GM19395 (cell line): ENCODE data around the gene ATP2A2.
"Not testable (repeated sequence)": the region's sequence is repeated elsewhere in the genome, so short reads cannot be mapped to it uniquely, and the experiment has no call there.

Source experiments
- ATAC-seq: cut with Tn5 transposase; IDR thresholded peaks from one replicate; pipeline ENCODE4 v1.9.1; 2021; ENCODE audit warnings: mild to moderate bottlenecking, moderate library complexity; ENCODE audit not compliant: unreplicated experiment

The ATP2A2 gene

DNA sequence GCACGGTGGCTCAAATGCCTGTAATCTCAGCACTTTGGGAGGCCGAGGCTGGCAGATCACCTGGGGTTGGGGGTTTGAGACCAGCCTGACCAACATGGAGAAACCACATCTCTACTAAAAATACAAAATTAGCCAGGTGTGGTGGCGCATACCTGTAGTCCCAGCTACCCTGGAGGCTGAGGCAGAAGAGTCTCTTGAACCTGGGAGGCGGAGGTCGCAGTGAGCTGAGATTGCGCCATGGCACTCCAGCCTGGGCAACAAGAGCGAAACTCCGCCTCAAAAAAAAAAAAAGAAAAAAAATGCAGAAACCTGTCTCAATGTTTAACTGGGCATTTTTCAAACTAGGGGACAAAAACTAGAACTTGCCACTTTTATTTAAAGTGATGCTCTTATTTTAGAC, 59.2 kb downstream of the ATP2A2 start:
- not testable (repeated sequence) for ATAC-seq

DNA sequence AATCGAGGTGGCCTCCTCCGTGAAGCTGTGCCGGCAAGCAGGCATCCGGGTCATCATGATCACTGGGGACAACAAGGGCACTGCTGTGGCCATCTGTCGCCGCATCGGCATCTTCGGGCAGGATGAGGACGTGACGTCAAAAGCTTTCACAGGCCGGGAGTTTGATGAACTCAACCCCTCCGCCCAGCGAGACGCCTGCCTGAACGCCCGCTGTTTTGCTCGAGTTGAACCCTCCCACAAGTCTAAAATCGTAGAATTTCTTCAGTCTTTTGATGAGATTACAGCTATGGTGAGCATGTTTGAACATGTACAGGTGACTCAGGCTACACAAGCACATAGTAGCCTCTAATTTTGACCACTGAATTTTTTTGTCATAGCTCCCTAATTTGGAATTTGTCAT, 59.7 kb downstream of the ATP2A2 start:
- no peak for ATAC-seq

DNA sequence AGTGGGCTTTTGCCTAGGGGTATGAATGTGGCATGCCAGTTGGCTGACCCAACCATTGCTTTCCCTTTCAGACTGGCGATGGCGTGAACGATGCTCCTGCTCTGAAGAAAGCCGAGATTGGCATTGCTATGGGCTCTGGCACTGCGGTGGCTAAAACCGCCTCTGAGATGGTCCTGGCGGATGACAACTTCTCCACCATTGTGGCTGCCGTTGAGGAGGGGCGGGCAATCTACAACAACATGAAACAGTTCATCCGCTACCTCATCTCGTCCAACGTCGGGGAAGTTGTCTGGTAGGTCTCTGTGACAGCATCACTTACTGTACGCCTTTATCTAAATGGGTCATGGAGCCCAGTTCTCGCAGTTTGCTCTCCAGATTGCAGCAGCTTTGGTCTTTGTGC, 61.1 kb downstream of the ATP2A2 start:
- ATAC-seq = no peak

DNA sequence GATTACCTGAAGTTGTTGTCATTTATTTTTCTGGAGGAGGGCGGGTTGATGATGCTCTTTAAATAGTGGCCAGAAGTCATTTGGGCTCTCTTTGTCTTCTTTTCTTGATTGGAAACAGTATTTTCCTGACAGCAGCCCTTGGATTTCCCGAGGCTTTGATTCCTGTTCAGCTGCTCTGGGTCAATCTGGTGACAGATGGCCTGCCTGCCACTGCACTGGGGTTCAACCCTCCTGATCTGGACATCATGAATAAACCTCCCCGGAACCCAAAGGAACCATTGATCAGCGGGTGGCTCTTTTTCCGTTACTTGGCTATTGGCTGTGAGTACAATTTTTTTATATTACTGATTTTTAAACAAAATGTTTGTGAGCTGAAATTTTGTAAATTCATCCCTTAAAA, 62.1 kb downstream of the ATP2A2 start:
- no peak for ATAC-seq

DNA sequence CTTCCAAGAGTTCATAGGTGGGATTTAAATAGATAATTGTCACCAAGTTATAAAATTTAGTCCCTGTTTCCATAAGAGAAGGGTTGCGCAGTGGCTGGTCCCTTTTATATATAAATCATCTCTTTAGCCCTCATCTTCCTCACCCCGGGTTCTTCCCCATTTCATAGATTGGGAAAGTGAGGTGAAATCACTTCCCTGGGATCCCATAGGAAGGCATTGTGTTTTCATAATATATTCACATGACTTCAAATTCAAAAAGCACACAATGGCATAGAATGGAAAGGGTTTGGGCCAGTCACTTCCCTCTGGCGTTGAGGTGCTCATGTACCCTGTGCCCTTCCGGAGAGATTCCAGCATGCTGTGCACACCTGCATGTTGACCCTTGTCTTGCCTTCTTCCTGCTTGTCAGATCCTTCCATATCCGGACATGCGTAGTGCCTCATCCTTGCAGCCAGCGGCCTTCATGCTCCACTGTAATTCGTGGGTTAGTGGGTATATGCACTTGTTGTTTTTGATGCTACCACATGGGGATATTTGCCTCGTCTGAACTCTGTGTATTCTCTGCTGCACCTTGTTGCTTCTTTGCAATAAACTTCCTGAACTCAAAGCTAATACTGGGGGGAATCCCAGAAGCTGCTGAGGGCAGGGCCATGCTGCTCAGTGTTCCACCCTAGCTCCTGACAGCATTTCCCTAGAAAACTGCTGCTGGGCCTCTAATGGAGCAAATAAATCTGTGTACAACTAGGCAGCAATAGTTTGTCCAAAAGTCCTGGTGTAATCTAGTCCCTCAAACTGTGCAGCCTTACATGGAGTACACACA, 62.9 kb downstream of the ATP2A2 start:
- no peak for ATAC-seq

DNA sequence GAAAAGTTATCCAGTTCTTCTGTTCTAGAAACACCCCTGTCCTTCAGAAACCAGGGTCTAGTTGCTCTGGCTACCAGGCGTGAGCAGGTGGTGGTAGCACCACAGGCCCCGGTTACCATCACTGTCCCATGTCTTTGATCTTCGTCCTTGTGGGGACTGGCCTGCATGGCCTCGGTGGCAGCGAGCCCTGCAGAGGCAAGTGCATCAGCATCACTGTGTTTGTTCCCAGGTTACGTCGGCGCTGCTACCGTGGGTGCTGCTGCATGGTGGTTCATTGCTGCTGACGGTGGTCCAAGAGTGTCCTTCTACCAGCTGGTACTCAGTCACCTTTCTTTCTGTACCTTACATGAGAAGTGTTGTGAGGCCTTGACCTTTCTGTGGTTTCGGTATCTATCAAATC, 63.6 kb downstream of the ATP2A2 start:
- ATAC-seq = no peak

DNA sequence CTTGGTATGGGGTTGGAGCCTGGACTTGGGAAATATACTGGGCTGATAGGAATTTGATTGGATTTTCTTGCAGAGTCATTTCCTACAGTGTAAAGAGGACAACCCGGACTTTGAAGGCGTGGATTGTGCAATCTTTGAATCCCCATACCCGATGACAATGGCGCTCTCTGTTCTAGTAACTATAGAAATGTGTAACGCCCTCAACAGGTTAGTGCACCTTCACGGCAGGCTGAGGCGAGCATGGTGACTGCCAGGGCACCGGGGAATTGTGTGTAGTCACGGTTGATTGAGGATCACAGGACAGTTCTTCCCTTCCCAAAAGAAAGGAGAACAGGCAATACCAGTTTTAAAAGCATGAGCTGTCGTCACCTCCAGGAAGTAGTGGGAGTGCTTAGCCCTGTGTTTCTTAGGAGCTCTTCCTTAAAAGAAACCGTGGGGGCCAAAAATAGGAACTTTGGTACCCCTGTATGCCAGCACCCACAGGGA, 64.2 kb downstream of the ATP2A2 start:
- ATAC-seq = no peak

DNA sequence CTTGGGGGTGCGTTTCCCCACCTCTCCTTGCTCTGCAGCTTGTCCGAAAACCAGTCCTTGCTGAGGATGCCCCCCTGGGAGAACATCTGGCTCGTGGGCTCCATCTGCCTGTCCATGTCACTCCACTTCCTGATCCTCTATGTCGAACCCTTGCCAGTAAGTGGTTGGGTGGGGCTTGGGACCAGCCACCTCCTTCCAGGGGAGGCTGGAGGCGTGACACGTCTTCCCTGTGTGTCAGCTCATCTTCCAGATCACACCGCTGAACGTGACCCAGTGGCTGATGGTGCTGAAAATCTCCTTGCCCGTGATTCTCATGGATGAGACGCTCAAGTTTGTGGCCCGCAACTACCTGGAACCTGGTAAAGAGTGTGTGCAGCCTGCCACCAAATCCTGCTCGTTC, 64.9 kb downstream of the ATP2A2 start:
- ATAC-seq = no peak

DNA sequence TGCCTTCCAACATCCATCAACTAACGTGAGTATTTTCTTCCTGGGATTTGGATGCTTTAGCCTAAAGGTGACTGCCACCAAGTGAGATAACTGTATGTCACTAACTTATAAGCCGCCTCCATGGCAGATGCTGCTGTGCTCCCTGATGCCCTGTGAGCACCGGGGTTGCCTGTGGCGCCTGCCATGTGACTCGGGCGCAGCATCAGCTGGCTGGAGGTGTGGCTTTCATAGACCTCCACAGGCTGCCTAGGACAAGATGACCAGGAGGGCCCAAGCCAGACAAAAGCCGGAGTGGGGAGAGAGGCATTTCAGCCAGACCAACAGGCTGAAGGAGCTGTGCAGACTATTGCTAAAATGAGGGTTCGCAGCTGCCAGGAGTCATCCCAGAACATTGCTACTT, 66.7 kb downstream of the ATP2A2 start:
- ATAC-seq = no peak

DNA sequence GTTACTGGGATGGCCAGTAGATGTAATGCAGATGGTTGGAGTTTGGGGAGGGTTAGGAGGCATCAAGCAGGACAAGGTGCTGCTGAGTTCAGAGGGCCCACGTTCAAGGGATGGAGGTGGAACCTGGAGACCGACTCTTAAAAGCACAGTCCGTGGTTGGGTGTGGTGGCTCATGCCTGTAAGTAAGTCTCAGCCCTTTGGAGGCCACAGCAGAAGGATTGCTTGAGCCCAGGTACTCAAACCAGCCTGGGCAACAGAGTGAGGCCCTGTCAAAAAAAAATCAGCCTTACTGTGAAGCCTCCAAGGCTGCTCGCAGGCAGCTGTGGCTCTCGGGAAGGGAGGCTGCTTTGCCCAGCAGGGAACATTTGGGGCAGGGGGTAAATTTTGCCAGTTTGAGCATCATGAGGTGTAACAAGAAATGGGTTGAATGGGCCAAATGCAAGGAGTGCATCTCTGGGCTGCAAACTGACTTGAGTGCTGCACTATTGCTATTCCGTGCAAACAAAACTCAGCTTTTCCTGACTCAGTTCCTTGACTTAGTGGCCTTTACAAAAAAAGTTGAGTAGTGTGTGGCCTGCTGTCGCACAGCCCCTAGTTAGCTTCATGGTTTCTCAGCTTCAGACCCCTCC, 67.5 kb downstream of the ATP2A2 start:
- no peak for ATAC-seq

DNA sequence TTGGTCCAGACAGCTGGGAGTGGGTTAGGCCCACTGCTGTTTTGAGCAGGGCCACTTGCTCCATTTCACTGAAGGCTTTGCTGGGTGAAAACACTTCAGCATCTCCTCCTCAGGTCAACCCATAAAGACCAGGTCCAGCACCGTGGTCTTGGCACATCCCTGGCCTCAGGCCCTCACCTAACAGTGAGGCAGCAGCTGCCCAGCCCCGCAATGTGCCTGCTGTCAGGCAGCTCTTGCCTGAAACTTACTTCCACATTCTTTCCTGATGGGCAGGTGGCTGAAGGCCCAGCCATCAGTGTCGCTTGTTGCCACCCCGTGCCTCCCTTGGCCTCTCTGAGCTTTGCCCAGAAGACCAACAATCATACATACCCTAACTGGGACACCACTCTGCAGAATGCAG, 68.0 kb downstream of the ATP2A2 start:
- no peak for ATAC-seq

DNA sequence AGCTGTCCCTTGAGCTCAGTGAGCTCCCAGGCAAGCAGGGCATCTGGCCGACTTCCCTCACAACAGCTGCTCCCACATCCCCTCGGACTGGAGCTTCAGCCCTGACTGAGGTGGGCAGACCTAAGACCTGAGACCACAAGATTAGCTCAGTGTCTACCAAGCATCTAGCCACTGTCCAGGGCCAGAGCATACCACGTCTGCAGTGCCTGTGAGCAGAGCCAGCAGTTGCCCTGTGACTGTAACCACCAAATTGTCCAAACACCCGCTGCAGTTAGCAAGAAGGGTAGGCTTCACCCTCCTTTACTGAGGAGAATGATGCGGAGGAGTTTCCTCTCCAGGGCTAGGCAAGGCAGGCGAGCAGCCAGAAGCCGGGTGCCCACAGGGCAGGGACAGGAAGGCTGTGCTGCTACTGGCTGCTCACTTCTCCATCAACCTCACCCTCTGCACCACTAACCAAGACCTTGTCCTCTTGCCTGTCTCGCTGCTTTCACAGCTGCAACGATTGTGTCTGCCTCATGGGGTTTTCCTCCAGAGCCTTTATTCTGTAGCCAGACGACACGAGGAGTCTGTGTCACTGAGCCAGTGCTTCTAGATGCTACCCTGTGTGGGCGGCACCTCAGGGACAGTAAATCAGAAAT, 68.6 kb downstream of the ATP2A2 start:
- ATAC-seq = no peak

DNA sequence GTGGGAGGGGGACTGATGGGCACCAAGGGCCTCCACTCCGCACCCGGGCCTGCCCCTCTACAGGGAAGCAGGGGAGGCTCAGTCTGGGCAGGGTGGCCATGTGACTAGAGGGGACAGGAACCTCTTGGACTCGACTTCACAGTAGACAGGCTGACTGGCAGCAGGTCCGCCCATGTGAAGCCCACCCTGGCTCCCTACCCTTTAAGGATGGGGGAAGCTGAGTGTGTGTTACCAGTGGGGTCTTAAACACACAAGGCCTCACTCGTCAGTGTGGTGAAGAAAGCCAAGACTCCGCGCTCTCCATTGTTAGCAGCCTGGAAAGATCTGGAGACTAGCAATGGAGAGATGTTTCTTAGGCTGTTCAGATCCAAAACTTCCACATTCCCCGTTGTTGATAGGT, 70.1 kb downstream of the ATP2A2 start:
- no peak for ATAC-seq

DNA sequence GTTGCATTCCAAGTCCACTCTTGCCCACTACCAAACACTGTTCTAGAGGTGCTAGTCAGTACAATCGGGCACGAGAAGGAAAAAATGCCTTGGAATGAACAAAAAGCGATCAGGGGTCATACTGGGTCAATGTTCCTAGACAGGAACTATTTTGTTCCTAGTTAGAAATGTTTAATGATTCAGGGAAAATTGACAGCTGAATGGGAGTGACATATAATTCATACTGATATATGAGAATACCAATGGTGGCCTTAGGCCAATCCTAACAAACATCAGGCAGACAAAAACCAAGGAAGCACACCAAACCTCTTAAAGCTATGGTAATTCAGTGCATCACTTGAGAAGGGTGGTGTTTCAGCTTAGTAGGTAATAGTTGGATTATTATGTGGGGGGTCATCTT, 71.4 kb downstream of the ATP2A2 start:
- ATAC-seq = no peak

DNA sequence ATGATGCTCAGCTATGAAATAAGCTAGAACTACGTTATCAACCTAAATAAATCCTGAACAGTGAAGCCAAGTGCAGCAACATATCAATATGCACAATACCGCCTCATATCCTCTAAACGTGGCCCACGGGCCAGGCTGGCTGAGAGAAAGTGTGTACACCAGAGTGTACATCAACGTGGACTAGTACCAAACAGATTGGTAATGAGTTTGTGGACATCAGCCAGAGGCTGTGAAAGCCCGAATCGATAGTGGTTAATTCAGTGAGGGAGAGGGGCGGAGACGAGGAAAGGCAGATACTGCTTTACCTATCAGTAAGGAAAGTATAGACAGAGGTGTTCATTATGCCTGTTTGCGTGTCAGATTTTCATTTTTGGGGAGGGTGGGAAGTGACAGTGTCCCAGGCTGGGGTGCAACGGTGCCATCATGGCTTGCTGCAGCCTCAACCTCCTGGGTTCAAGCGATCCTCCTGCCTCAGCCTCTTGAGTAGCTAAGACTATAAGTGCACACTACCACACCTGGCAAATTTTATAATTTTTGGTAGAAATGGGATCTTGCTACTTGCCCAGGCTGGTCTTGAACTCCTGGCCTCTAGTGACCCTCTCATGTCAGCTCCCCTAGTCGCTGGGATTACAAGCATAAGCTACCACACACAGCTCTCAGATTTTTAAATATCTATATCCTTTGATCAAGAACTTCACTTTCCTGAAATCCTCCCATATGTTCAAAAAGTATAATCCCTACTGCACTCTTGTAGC, 72.3 kb downstream of the ATP2A2 start:
- ATAC-seq = no peak

DNA sequence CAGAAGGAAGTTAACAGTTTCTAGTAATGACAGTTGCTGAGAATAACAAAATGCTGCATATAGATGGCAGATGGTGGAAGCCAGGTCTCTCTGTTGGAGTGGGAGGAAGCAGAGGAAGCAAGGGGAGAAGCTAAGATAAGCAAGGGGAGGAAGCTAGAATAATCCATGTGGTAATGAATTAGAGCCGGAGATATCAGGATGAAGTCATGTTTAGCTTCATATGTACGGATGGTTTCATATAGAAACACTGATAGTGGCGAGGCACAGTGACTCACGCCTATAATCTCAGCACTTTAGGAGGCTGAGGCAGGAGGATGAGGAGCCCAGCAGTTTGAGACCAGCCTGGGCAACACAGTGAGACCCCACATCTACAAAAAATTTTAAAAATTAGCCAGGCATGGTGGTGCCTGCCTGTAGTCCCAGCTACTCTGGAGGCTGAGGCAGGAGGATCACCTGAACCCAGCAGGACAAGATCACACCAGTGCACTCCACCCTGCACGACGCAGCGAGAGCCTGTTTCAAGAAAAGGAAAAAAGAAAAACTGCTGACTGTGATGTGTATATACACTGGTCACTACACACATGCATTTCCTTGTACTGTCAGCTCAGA, 73.2 kb downstream of the ATP2A2 start:
- ATAC-seq = no peak

DNA sequence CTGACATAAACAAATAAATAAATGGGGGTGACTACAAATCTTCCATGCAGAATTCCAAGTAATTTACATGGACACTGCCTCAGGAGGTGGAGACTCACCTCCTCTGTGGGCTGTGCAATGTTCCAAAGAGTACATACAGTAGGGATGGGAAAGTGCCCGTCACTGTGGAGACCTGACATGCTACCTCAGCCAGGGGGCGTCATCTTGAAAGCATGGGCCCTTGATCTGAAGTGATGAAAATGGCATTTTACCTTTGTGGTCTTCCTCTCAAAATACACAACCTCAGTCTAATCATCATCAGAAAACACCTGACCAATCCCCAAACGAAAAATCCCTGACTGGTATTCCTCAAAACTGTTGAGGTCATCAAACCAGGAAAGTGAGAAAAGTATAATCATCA, 74.0 kb downstream of the ATP2A2 start:
- no peak for ATAC-seq

DNA sequence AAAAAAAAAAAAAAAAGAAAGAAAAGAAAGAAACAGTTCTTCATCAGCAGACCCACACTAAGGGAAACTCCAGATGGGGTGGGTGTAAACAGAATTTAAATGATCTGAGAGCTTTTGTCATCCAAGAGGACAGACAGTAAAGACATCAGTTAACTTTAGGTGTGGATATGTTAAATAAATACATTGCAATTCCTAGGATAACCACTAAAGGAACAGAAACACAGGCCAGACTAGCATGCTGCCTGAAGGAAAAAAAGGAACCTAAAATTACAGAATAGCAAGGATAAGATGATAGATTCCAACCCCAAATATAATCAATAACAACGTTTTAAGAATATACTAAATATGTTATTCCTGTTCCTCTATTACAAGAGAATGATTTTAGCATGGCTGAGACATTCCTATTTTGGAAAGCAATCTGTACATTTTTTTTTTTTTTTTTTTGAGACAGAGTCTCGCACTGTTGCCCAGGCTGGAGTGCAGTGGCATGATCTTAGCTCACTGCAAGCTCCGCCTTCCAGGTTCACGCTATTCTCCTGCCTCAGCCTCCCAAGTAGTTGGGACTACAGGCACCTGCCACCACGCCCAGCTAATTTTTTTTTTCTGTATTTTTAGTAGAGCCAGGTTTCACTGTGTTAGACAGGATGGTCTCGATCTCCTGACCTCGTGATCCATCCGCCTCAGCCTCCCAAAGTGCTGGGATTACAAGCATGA, 77.5 kb downstream of the ATP2A2 start:
- not testable (repeated sequence) for ATAC-seq

DNA sequence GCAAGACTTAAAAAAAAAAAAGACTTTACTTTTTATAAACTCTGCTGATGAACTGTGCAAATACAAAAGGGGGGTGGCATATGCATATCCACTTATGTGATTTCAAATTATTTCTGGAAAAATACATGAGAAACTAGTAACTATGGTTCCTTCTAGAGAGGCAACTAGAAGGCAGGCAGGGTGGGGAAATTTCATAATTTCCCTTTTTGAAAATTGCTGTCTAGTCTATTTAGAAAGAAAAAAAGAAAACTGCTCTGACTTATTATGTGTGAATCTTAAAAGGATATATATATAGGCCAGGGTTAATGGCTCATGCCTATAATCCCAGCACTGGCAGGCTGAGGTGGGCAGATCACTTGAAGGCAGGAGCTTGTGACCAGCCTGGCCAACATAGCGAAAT, 80.2 kb downstream of the ATP2A2 start:
- no peak for ATAC-seq
